ENCODE data around the gene BRI3.

BRI3 gene

DNA sequence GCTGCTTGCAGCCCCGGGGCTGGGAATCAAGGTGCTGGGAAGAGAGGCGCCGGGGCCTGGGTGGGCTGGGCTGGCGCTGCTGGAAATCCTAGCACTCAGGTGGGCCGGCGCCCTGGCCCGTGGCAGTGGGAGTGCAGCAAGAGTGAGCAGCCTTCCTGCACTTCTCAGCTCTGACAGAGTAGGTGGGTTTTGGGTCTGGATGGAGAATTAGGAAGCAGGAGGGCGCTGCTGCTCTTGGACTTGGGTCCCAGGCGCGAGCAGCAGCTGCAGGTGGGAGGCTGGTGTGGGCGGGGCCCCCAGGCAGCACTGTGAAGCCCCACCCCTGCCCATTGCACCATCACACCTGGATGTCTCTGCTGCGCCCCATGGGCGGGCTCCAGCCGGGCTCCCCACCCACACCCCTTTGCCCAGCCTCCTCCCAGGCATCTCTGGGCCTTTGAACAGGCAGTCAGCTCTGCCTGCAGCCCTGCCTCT, 6.0 kb downstream of the BRI3 start:
- no peak for DNase-seq

DNA sequence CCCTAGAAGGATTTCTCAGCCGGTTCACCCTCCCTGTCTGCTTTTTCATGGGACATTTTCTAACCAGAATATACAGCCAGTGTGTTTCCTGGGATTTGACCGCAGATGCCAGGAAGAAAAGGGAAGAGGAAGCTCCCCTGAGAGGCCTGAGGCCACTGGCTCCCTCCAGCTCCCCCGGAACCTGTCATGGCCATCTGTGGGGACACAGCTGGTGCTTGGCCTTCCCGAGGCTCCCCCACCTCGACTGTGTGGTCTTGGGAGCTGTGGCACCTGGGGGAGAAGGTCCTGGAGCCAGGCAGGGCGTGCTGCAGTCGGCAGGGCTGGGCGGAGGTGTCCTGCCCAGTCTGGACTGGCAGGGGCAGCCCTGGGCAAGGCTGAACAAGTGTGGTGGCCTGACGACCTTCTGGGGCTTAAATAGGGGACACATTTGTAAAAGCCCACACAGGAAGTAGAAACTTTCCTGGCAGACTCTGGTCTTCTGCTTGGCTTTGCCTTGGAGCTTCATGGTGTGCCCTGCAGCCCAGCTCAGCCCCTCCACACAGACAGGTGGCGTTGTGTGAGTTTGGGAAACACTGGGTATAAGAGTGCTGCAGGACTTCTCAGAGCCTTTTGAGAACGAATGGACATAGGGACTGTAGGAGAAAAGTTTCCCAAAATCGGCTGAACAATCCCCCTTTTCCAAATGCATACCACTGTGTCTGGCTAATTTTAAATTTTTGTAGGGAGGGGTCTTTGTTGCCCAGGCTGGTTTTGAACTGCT, 6.8 kb downstream of the BRI3 start:
- no peak for DNase-seq

DNA sequence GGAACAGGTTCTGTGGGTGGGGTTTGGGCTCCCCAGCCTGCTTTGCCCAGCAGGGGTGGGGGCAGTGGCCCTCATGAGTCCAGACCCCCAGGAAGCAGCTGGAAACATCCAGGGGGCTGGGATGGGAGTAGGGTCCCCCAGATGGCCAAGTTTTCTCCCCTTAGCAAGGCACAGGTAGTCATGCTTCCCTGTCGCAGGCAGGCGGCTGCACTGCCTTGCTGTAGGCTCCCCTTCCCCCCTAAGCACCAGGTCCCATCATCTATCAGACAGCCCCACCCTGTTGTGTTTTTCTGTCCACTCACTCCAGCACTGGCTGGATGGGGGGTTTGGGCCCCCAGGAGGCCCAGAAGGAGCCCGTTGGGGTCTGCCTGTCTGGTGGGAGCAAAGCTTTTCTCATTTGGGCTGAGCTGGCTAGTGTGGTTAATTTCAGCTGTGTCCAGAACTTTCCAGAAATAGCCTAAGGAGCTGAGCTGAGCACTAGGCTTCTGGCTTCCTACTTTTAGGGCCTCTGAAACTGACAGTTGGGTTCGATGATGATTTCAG, 7.9 kb downstream of the BRI3 start:
- no peak for DNase-seq

DNA sequence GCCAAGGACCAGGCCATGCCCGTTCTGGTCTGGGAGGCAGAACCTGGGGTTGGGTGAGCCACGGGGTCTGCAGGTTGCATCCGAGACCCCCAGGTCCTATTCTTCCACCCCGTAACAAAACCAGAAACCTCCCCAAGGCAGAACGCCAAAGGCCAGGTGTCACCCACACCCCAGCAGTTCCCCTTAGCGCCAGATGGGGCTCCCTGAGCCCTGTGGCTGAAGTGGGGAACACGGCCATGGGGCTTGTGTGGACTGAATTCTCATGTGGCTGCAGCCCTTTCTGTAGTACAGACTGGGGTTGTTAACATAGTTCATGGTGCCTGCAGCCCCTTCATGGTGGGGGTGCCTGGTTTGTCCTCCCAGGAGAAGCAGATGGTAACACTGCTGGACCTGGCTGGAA, 10.2 kb downstream of the BRI3 start:
- no peak for DNase-seq

DNA sequence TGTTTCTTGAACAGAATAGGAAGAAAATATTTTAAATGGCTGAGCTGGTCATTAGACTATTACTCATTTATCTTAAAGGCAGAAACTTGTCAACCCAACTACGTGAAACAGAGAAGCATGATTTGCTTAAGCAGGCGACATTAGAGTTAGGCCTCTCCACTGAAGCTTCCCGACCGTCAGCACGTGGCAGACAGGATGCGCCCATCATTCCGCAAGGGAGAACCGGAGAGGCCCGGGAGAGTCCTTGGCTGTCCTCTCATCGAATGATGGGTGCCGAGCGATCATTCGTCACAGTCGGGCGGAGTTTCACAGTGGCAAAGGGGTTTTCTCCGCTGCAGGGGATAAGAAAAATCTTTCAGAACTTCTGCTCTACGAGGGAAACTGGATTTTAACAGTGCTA, 11.8 kb downstream of the BRI3 start:
- no peak for DNase-seq

DNA sequence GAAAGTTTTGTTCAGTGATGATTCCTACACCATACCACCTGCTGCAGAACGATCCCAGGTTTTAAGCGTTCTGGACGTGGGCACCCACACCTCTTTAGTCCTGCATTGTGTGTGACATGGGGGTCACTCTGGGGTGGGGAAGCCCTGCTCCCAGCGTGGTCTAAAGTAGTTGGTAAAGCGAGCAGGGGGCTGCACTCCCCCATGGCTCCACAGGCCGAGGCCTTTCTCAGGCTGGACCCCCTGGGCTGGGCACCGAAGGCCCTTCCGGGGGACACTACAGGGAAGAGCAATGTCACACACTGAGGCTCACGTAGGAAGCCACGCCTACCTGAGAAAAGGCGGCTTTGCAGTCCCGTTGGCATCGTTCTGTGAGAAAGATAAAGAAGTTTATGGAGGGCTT, 12.3 kb downstream of the BRI3 start:
- DNase-seq = no peak

DNA sequence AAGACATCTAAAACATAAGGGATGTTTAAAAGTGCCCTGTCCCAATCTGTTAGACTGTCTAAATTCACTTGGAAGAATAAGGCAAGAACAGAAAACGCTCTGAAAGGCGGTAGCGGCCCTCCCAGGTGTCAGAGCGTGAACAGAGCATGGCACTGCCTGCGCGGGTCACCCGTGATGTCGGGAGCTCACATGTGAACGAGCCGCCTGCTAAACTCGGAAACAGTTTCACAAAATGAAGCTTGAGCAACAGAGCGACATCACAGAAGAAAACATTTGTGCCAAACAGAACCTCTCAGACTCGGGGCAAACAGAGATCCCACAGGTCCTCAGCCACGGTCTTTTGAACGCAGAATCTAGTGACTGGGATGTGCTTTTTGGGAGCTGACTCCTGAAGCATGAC, 12.8 kb downstream of the BRI3 start:
- DNase-seq = no peak

DNA sequence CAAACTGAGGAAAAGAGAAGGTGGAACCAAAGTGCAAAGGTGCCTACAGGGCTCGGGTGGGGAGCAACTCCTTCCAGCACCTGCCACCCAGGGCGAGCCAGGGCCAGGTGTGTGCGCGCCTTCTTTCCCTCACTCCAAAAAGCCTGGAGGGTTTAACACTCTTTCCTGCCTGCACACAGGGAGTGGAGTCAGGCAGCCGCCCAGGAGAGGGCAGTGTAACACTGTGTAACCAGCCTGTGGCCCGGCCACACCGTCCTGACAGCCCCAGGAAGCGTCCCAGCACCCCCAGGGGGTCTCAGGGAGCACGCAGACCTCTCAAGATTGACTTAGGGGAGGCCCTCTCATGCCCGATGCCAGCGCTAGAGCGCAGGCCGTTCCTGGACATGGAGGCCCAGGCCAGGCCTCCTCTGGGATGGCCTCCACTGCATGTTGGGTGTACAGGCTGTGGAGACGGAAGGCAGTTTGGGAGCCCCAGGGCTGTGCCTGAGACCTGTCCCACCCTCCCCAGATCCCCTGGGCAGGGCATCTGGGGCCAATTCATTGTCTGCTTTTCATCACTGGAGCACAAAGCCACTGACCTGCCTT, 13.4 kb downstream of the BRI3 start:
- DNase-seq = no peak

DNA sequence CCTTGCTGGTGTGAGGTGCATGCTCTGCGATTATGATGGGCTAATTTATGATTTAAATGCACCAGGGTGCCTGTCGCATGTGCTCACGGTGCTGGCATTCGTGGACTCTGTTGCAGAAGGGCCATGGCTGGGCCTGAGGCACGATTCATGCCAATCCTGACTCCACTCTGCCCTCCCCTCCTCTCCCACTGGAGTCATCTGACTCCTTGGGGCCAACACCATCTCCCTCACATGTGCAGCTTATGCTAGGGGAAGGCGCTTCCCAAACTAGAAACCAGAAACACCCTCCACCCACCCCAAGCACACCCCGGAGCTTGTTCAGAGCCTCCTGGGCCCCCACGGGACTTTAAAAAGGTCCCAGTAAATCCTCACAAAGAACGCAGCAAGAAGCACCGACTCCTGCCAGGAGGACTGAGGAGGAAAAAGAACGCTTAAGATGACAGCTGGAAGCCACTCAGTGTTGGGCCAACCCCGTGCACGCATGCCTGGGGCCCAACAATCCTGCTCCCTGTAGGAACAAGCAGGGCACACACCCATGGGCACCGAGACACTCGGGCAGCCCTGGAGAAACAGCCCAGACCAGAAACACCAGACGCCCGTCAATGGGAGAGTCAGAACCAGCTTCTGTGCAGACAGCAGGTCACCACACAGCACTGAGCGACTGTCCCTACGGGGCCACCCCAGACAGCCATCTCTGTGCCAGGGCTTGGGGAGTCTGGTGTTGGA, 14.1 kb downstream of the BRI3 start:
- no peak for DNase-seq

DNA sequence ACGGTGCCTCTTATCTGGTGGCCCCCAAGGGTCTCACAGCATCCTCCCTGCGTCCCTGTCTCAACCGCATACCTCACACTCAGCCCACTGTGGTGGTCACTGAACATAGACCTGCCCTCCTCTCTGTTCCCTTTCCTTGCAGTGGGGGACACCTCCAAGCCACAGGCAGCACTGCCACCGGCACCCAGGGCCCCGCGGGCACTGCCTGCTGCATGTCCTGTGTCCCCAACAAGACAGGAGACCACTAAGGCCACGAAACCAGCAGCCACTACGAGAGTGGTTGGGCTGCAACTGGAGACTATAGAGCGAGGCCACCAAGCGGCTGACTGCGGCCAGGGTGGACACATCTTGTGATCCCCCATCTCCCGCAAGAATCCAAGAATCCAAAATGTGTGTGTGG, 15.3 kb downstream of the BRI3 start:
- DNase-seq = no peak

DNA sequence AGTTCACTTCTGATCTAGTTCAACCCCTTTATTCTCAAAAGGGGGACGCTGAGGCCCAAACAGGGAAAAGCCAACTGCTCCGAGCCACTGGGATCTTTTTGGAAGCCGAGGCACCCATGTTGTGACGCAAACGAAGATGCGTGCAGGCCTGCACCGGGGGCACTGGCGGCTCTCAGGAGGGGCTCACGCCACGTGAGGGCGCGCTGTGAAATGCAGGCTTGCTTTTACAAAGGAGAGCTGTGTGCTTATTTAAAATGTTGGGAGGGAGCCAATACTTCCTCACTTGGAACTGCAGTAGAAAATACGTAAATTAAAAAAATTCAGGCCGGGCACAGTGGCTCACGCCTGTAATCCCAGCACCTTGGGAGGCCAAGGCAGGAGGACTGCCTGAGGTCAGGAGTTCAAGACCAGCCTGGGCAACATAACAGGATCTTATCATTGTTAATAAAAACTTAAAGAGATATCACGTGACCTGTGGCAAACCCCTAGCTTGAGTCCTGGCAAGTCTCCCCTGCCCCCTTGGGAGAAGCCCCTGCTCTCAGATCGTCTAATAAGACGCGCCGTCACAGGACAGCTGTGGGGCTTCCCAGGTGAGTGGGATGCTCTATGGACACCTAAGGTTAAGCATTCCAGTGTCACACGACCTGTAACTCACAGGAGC, 16.3 kb downstream of the BRI3 start:
- no peak for DNase-seq

DNA sequence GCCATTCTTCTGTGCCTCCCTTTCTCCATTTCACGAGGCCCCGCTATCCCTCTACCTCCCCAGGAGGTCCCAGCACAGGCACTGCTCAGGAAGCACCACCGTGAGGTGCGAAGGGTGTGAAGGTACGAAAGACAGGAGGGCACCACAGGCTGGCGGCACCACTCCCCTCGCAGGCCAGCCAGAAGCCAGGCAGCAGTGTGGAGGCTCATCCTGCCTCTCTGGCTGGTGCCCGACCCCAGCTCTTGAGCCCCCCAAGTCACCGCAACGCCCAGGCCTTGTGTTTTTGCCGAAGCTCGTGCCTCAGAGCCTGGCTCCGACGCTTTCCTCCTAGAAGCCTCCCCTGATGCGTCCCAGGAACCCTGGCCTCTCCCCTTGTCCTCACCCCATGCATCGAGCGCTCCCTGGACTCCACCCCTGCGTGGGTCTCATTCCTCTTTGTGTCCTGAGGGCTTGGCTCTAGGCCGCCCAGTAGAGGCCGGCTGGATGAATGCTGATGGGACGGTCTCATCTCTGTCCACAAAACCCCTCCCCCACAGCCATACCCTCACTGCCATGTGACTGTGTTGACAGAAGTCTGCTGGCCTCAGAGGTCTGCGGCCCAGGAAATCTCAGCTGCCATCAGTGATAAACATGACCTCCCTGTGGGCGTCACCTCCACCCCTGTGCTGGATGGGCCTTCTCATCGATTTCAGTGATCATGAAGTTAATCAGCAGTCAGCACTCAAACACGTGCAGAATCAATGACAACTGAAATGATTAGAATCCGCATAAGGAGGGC, 19.3 kb downstream of the BRI3 start:
- no peak for DNase-seq

DNA sequence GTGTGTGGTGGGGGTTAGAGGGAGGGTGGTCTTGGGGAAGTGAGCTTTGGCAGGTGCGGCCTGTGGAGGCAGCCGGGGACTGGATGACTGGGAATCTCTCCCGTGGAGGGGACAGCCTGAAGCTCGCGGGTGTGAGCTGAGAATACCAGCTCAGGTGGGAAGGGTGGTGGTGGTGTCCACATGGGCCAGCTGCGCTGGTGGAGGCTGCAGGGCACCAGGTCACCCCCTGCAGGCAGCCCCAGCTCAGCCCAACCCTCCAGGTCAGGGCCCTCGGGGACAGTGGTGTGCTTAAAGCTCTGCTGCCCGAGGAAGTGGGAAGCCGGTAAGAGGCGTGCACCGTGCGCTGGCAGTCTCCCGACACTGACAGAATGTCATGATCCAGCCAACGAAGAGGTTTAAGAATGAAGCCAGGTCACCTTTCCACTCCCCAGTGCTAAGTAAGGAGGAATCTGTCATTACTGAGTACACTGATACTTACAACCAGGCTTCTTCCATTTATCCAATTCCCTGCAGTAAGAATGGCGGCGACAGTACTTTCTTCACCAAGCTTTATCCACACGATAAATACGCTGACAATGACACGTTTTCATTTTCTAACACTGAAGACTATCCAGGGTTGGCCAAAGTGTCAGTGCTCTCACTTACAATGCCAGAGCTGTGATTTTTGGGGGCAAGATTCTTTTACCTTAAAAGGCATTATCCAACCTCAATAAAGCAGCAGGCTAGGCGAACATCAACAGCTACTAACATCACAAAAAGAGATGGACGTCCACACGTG, 20.4 kb downstream of the BRI3 start:
- DNase-seq = no peak

DNA sequence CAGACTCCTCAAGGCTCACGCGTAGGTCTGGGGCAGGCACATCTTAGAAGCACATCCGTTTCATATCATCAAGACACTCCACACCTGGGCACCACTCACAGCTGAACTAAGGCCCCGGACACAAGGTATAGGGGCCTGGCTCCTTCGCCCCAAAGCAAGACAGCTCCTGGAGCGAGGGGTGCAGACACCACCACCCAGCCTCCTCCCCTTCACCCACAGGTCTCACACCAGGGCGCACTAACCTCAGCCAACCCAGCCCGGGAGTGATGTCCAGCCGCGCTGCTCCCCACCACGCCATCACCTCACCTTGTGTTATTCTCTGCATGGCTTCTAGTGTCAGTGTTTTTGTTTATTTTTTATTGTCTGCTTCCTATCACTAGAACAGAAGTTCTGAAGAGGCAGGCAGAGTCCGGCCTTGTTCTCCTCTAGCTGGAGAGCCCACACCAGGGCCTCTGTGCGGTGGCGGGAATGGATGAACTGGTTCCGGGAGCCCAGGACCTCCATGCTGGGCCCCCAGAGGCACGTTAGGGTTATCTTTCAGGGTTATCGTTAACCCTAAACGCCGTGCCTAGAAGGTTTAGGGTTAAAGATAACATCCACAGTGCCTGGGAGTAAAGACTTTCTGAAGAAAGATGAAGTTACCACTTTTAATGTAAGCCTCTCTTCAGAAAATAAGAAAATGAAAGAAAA, 21.8 kb downstream of the BRI3 start:
- no peak for DNase-seq

DNA sequence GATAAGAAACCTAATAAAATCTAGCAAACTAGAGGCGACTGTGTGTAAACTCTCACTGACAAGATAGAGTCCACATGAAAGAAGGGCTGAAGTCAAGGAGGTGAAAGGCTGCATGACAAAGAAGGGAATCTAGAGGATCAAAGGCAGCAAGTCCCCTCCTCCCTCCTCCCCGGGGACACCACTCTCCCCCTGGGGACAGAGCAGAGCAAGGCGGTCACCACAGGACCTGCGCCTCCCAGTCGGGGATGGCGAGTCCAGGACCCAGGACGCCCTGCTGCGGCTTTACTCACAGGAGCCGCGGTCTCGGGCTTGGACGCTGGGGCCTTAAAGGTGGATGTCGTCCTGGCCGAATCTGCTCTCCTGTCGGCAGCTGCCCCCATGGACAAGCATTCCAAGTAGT, 22.4 kb downstream of the BRI3 start:
- DNase-seq = no peak

DNA sequence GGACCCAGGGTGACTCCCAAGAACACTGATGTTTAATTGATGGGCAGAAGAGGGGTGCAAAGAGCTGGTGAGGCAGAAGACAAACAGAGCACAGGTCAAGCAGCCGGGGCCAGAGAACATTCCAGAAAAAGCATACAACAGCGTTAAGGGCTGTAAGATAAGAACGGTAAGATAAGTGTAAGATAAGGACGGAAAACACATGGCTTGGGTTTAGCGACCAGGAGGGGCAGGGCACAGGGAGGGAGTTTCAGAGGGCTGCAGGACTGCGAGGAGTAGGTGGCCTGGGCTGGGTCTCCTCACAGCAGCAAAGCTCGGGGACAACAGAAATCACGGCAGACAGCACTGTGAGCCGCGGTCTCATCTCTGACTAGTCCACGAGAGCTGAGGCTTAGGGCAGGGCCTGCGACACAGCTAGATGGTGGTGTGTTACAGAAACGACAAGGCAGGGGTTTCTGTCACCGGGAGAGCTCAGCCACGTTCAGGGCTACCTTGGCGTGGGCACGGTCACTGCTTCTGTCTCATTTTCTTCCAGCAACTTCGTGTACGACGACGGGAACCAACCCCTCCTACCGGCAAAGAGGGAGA, 24.6 kb downstream of the BRI3 start:
- no peak for DNase-seq

DNA sequence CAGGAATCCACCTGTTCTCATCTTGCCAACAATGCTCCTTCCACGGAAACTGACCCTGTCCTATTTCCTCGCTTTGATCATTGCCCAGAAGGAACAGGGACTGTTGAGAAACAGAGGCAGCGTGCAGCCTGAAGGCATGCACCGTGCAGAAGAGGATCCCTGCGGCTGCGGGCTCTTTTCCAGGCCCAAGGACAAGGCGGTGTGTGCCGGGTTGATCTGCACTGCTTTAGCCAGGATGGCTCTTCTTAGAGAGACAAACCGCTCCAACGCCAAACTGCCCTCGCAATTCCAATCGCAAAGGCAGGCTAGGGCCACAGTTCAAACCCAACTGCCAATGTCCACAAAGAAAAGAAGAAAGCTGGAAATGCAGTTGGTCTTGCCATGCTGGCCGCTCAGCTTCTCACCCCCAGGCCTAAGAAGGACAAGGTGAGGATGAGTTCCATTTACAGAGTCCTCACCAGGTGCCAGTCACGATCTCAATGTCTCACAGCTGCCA, 26.5 kb downstream of the BRI3 start:
- DNase-seq = no peak

DNA sequence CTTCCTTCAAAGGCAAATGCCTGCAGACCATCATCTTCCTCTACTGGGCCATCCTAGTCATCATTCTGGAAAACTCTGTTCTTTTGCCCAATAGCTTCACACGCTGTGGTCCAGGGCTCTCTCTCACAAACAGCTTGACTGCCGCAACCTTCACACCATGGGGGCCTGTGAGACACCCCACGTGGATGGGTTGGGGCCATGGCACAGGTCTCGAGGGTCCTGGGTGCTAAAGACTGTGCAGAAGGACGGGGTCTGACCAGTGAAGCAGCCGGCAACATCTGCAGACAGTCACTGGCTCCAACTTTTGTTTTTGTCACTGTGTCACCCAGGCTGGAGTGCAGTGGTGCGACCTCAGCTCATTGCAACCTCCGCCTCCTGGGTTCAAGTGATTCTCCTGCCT, 28.1 kb downstream of the BRI3 start:
- DNase-seq = no peak

DNA sequence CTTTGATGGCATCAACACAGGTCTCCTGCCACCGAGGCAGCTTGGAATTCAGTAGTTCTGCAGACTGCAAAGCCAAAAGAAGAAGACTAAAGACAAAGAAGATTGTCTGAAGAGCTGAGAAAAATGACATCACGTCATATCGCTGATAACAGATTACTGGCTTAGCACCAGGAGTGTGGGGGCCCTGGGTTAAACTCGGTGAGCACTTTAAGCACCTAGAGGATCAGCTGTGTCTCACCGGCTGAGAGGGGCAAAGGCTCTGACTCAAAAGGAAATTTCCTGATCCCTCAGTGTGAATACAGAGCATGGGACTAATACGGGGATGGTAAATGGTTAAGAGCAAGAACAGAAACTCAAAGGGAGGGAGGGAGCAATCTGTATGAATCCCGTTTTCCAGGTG, 30.7 kb downstream of the BRI3 start:
- no peak for DNase-seq

DNA sequence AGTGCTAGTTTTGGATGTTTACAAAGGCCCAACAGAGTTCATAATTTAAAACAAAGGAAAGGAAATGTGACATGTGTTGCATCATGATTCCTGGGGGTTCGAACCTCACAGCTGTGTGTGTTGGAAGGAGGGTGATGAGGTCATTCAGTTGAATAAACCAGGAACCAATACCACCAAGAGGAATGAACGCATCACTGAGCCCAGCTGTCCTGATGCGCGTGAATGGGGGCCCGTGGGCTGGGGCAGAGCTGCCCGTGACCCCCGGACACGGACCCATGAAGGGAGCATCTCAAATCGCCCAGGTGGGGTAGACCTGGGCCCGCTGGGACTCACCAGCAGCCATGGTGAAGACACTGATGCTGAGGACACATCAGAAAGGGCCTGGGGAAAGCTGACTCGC, 33.0 kb downstream of the BRI3 start:
- DNase-seq = no peak
